ENCODE data around the gene MICU2.

GRCh38 chr13:21537105-21537504, 66.9 kb downstream of the MICU2 start:
- no peak for TF ChIP-seq POLR2A (IDR thresholded peaks at IDR 0.05)
- TF ChIP-seq, protein P1, sequence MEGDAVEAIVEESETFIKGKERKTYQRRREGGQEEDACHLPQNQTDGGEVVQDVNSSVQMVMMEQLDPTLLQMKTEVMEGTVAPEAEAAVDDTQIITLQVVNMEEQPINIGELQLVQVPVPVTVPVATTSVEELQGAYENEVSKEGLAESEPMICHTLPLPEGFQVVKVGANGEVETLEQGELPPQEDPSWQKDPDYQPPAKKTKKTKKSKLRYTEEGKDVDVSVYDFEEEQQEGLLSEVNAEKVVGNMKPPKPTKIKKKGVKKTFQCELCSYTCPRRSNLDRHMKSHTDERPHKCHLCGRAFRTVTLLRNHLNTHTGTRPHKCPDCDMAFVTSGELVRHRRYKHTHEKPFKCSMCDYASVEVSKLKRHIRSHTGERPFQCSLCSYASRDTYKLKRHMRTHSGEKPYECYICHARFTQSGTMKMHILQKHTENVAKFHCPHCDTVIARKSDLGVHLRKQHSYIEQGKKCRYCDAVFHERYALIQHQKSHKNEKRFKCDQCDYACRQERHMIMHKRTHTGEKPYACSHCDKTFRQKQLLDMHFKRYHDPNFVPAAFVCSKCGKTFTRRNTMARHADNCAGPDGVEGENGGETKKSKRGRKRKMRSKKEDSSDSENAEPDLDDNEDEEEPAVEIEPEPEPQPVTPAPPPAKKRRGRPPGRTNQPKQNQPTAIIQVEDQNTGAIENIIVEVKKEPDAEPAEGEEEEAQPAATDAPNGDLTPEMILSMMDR (IDR thresholded peaks at IDR 0.05) = no peak
- TF ChIP-seq POLR2AphosphoS5 (IDR thresholded peaks at IDR 0.05) = no peak
